ENCODE data around the gene FARP1.

The FARP1 gene

DNA sequence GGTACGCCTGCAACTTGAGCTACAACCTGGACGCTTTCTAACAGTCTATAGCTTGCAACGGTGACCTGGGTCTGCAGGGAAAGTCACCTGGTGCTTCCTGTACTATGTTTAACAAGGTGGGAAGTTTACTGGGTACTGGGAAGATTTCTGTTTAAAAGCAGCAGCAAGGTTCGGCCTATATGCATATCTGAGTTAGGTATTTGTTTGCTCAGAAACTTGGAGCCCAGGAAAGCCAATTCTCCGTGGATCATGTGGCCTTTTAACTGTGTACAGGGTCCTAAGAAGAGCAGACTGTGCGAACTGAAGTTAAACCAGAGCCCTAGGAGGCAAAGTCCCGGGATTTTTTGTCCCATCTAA, 330.9 kb downstream of the FARP1 start:
- DNase-seq = no peak

DNA sequence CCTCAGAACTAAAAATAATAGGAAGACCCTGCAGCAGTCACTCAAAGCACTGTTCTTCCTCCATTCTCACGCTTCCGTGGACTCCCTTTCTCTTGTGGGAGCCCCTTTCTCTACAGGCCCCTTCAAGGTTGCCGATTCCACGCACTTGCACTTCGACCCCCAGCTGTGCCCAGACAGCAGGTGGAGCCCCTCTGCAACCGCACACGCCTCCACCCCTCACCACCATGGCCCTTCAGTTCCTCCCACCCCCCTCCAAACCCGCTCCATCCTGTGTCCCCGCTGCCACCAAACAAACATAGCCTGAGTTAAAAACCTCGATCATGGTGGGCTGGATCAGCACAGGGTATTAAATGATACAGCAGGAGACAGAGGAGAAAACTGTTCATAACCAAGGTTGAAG, 331.4 kb downstream of the FARP1 start:
- no peak for DNase-seq

DNA sequence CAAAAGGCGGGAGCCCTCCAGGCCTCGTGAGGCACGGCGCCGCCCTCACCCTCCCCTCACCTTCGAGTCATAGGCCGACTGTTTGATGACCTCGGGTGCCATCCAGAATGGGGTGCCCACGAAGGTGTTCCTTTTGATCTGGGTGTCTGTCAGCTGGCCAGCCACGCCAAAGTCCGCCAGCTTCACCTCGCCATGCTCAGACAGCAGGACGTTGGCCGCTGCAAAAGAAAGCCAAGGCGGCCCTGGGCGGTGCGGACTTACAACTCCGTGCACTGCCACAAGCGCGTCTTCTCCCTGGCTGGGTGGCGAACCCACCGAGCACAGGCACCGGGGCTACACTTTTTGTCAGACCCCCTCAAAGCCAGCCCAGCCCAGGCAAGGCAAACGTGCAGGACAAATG, 331.9 kb downstream of the FARP1 start:
- DNase-seq = no peak

DNA sequence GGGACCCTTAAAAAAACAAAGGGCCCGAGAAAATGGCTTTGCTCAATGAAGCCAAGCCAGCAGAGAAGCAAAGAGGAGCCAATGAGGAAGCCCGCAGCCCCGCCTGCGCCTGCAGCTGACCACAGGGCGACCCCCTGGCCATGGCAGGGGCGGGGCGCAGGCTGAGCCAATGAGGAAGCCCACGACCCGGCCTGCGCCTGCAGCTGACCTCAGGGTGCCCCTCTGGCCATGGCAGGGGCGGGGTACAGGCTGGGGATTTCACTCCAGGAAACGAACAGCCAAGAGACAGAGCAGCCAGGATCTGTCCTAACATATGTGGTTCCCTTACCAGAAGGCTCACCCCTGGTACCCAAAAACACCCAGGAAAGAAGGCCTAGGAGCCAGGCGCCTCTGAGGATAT, 332.6 kb downstream of the FARP1 start:
- no peak for DNase-seq

DNA sequence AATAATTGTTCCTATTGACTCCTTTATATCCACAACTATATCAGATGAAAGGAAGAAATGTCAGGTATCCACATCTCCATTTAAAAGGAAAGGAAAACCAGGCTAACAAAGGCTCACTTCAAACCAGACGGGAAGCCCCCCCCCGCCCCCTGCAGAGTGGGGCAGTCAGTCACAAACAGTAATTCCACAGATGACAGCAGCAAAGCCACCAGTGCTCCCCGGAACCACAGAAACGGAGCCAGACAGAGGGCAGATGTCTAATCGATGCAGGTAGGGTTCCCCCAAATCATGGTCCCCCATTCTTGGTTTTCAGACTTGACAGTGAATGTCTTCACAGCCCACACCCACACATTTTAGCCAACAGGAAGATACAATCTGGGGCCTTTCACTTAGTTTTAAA, 333.2 kb downstream of the FARP1 start:
- DNase-seq = no peak

DNA sequence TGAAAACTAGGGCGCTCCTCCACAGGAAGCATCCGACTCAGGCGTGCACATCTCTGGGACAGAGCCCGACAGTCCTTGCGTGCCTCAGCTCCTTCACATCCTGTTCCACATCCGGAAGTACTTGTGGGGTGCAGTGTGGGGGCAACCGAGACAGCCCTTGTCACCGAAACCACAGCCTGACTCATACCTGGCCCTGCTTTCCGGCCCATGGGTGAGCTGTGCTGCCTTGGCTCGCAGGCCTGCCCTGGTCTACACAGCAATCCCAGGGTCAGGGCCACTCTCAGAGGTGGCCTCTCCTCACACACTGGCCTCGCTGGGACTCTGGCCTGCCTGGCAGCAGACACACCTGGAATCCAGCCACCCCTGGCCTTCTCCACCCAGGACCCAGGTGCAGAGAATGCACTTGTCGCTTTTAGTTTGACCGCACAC, 333.7 kb downstream of the FARP1 start:
- DNase-seq = no peak

DNA sequence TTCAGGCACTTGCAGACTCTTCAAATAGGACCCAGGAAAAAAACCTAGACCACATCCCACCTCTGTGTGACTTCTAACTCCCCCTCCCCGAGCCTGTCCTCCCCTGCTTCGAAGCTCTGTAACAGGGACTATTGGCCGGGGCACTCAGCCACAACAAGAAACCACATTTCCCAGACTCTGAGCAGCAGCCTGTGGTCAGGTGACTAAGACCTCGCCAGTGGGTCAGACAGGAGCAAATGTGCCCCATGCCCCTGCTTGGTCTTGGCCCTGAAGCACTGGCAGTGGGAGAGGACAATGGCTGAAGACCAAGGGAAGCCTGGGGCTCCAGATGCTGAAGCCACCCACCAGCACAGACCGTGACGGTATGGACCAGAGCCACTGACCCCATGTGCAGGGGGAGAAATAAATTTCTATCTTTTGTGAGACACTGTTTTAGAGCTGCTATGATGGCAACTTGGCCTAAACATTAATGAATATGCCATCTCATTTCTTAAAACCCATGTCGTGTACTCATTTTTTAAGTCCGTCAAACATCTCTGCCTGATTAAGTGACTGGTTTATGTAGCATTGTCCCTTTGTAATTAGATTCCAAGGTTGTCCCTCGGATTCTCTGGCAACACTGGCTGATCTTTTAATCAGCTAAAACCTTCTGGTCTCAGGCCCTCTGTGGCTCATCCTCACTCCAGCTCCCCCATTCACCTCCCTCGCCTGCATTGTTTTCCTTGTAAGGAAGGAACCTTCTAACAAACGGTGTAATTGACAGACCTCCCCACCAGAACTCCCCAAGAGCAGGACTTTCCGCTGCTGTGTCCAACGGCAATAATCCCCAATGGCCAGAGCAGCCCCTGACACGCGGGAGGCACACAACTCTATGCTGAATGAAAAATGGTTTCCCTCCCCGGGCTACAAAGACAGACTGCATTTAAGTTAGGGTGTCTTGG, 335.6 kb downstream of the FARP1 start:
- DNase-seq = no peak

DNA sequence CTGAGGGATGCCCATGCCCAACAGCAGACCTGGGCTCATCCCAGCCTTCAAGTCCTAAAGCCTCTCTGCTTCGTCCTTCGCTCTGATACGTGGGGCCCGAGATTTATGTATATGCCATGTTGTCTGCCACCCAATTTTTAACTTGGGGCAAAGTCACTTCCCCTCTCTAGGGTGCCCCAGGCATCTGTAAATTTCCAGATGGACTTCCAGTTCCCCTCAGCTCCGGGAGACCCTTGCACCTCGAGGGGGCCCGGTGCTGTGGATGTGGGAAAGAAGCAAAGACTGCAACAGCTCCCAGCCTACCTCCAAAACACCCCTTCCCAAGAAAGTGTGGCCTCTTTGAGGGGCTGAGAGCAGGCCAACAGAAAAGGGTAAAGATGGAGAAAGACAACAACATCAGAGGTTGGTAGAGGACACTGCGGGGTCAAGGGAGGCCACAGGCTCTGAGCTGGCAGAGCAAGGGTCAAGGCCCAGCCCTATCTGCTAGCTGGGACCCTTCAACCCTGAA, 336.7 kb downstream of the FARP1 start:
- DNase-seq = no peak

DNA sequence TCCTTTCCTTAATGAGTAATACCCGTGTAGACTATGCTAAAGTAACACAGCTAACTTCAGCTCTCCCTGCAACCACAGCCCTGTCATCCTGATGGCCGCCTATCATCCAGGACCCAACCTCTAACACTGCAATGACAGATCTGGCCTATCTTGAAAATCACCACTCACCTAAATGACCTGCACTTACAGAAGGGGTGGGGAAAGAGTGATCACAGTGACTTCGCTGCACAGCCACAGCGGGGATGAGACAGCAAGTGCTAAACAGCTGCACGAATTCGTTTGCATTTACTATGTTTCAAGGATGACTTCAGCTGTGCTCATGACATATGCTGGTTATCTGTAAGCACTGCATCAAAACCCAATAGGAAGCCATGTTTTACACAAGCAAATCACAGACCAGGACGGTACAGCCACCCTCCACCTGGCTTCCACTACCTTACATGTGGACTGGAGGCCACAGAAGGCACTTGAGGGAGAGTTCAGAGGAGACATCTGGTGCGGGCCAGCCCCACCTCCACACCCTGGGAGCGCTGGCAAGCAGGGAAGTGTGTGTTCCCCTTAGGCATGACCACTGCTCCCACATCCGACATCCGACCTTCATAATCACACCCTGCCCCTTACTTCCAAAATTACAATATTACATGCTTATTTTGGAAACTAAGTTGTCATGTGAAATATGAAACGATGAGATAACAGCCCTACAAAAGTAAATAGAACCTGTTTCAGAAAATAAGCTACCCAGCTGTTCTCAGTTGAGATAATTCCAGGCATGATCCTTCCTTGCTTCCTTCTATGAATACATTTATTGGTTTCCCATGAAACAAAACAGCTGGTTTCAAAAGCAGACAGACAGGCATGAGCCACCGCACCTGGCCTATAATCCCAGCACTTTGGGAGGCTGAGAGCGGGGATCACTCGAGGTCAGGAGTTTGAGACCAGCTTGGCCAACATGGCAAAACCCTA, 338.3 kb downstream of the FARP1 start:
- DNase-seq = no peak

DNA sequence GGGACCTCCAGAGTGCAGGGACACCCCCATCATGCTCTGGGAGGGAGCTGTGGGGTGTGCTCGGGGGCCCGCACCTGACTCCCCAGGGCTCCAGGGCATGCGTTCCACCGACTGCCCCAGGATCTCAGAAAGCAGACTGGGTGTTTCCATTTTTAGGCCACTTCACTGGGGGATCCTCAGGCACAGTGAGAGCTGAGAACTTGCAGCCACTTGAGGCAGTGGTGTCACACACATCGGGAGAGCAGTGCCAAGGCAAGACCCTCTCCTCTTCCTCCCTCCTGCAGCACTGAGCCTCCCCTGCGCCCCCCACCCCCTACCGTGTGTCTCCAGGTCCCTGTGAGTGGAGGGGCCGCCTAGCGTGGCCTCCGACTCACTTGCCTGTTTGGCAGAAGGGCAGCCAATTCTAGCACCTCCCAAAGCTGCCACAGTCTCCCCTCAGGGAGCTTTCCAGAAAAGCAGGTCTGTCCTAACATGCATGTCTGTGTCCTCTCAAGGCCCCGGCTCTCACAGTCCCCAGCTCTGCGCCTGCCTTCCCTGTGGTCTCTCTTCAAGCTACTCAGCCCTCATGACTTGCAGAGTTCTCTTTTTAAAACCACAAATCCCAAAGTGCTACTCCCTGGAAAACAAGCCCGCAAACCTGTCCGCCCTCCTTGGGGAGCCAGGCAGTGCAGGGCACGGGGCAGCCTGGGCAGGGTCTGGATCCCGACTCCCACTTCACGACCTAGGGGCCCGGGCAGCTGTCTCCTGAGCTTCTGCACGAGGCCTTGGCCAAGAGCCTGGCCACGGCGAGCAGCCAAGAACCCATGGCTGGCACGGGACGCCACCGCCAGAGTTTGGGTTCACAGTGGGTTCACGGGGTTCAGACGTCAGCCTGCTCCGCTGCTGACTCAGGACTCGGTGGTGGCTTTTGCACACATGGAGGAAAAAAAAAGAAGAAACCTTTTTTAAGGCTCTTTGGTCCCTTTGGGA, 339.9 kb downstream of the FARP1 start:
- DNase-seq = no peak

DNA sequence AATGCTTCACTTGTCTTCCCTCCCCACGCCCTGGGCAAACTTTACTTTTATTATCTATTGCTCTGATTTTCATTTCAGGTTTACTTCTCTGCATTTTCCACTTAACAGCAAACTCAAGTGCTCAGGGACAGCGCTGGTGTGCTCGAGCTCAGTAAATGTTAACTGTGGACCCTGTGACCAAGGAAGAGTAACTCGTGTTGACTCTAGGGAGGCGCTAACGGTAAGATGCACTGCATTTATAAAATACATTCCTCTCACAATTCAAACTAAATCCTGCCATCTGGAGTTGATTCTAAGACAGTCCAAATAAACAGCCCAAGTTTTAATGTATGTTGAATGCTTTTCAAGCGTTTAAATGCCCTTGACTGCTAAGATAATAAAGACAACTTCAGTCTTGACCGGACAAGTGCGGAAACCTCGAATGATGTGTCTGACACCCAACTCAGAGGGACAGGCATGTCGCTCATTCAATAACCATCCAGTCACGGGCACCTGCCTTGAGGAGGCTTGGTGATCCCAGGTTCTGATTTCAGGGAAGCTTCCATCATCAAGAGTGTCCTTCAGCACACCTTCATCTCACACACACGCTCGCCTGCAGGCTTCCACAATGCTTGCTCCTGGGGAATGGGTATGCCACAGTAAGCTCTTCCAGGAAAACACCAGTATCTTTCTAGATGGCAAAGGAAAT, 340.9 kb downstream of the FARP1 start:
- DNase-seq = no peak

DNA sequence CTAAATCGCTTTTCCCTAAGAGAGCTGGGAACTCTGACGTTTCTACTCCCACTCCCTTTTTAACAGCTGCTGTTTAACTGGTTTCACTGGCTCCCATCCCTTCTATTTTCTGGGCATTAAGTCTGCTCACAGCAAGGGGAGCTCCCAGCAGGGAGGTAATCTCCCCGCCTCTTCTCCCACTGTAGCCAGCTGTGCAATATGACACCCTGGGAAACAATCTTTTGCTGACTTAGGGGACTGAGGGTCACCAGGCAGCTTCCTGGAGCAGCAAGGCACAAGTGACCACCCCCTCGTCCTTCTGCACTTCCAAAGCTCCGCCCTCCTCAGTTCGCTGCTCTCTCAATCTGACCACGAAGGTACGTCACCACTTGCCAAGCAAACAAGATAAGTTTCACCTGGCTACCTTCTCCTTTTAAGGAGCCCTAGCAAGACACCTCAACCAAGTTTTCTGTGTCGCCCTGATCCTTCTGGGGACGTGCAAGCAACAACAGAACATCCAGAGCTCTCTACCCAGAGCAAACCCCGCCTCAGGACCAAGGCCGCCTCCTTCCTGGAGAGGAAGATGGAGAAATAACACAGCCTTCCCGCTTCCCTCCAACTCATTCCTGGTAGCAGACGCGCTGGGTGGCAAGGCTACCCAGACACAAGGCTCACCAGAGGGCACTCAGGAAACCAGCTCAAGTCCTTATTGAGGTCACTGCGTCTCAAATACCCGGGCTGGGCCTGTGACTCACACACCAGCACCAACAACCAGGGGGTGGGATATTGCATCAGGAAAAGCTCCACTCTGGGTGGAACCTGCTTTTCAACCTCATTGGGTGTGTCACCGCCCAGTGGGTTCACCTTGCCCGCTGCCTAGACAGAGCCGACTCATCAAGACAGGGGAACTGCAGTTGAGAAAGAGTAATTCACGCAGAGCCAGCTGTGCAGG, 341.7 kb downstream of the FARP1 start:
- DNase-seq = no peak

DNA sequence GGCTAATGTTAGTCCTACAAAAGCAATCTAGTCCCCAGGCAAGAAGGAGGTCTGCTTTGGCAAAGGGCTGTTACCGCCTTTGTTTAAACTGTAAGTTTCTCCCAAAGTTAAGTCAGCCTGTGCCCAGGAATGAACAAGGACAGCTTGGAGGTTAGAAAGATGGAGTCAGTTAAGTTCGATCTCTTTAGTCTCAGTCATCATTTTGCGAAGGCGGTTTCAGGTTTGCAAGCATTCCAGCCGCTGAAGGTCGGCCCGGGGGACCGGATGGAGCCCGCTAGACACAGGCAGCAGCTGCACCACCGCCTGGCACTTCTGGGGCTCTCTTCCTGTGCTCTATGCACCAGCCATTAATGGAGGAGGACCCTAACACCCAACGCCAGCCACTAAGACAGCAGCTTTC, 342.7 kb downstream of the FARP1 start:
- DNase-seq = no peak

DNA sequence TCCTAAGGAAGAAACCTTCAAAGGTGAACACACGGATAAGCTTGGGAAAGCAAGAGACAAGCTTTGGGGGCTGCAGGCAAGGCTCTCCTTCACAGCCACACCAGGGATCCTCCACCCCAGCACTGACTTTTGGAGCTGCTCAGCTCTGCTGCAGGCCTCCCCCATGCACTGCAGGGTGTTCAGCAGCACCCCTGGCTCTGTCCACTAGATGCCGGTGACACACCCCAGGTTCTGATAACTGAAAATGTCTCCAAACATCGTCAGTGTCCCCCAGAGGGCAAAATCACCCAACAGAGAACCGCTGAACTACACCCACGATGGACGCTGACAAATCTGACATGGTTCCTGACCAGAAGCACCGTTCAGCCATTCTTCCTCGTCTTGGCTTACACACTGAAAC, 343.5 kb downstream of the FARP1 start:
- no peak for DNase-seq

DNA sequence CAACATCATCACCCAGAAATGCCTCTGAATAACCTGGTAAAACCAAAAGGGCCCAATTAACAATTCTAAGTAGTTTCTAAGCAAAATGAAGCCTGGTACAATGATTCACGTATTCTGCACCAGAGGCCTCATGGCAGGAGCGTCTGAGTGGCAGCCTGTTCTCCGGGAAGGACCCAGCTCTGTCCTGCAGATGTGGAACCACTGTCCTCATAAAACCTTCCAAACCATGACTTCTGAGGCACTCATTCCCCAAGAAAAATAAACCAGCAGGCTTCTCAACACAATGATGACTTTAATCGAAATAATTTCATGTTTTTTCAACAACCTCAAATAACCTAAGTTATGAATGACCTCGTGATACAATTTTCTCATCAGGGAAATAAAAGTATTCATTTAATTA, 344.1 kb downstream of the FARP1 start:
- DNase-seq = no peak

DNA sequence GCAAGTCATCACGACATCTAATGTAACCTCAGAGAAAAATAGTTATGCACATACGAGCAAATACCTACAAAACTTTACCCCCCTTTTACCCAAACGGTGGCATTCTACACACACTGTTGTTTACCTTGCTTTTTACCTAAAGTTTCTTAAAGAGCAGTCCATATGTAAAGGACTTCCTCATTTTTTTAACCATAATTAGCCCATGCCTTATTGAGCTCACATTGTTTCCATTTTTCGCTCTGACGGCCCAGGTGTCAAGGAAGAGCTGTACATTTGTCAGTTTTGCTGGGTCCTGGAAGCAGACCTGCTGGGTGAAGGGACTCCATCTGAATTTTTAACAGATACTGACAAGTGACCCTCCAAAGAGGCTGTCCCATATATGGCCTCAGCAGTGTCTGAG, 344.6 kb downstream of the FARP1 start:
- DNase-seq = no peak

DNA sequence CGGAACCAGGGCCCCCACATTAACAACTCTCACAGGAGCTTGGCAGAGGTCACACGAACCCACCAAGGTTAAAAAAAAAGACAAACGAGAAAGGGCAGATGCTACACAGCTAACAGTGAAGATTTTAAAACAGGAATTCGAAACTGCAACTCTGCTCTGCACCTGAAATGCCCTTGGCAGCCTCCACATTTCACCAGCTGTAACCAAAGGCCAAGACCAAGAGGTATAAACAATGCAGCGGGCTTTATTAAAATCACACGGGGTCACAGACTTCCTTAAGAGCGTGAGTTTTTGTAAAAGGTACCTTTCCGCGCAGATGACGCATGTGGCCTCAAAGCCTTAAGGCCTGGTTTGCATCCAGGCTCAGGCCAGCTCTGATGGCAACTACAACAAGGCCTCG, 345.8 kb downstream of the FARP1 start:
- no peak for DNase-seq

DNA sequence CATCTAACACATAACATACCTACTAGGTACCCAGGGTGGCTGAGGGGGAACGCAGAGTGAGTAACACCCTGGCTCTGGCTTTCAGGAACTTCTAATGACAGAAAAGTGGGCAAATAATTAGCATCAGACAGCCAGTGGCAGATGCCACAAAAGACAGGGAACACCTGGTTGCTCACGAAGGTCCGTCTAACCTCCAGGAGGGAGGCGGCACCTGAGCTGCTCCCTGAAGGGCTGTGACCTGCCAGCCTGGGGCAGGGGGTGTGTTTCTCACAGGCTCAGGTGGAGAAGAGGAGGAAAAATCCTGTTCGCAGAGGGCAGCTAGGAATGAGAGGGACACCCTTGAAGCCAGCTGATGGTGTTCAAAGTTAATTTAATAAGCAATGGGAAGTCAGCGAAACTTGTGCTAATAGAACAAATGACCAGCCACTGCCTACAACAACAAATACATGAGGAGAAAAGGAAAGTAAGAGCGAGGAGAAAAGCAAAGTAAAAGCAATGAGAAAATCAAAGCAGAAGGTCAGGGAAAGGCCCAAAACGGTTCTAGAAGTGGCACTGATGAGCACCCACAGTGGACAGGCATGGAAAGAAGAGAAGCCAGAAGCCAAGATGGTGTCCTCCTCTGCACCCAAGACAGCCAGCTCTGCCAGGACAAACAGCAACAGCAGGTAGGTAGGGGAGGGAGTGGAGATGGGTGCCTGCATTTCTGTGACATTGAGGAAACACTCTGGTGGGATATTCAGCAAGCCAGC, 346.7 kb downstream of the FARP1 start:
- DNase-seq = no peak

DNA sequence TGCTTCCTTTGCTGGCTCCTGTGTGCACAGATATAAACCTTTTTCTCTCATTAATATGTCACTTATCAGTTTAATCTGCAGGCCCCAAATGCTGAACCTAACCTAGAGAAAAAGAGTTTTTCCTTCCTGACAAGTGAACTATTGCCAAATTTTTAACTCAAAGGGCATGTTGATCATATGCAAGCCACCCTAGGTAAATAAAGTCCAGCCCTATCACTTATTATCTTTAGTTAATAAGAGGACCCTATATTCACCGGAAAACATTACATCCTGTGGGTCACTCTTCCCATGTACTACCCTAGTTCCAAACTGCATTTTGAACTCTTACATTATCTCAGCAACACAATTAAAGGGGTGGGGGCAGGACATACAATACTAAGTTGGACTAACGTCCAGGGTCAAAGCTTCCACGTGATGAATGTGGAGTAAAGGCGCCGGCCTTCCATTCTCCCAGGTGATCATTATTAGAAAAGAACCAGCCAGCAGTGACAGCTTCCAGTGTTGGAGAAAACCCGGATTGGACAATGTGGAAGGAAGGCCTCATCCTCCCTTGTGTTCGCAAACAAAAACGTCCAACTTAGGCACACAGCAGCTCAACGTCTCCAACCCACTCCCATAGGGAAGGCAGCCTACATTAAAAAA, 347.4 kb downstream of the FARP1 start:
- no peak for DNase-seq
